ENCODE measurements around the gene RECQL5. TPM values are rescaled to one million over a fixed set of nuclear protein-coding genes. Genes with fewer than 3 reads are reported as not detected.
A peak's percentile ranks its signal among the peaks of the same experiment; 100 is the strongest.

RECQL5 gene
- total and polyA plus RNA-seq, 12 donors: 11.2 to 188 (median 32.9) TPM

DNA sequence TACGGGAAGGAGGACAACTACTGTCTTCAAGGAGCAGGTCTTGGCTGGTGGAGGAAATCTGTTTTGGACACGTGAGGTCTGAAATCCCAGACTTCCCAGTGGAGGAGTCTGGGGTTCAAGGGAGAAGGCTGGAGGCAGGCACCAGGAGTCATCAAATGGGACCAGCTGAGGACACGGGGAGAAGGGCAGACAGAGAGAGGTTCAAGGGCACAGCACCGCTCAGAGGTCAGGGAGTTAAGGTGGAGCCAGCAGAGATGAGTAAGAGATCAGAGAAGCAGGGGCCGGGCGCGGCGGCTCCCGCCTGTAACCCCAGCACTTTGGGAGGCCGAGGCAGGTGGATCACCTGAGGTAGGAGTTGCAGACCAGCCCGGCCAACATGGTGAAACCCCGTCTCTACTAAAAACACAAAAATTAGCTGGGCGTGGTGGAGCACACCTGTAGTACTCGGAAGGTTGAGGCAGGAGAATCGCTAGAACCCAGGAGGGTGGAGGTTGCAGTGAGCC, 44.1 kb downstream of the RECQL5 start:
- Histone ChIP-seq H3K9me3 (replicated peaks in 1 of 3) (no peaks in the 10 kb centered on the region), H3K36me3 (replicated peaks in 1 of 2) (peaks cover 0 to 15% of the 10 kb centered on the region in 2 donors), H3K27ac (no peak overlapping the region), H3K4me1 (replicated peaks in 1 of 2) (no peaks in the 10 kb centered on the region), H3K4me3 (no peak overlapping the region), H3K27me3 (no peaks in the 10 kb centered on the region)
- DNase-seq: peak in 1 of 7 donors; percentile 20
- TF ChIP-seq POLR2A (IDR thresholded peaks at IDR 0.05): no peak
- TF ChIP-seq, protein P1, sequence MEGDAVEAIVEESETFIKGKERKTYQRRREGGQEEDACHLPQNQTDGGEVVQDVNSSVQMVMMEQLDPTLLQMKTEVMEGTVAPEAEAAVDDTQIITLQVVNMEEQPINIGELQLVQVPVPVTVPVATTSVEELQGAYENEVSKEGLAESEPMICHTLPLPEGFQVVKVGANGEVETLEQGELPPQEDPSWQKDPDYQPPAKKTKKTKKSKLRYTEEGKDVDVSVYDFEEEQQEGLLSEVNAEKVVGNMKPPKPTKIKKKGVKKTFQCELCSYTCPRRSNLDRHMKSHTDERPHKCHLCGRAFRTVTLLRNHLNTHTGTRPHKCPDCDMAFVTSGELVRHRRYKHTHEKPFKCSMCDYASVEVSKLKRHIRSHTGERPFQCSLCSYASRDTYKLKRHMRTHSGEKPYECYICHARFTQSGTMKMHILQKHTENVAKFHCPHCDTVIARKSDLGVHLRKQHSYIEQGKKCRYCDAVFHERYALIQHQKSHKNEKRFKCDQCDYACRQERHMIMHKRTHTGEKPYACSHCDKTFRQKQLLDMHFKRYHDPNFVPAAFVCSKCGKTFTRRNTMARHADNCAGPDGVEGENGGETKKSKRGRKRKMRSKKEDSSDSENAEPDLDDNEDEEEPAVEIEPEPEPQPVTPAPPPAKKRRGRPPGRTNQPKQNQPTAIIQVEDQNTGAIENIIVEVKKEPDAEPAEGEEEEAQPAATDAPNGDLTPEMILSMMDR (IDR thresholded peaks at IDR 0.05): no peak
- WGBS, 4 donors: 52 to 68% (median 62%) methylated on average over 15 of the region's 15 CpGs
- intact Hi-C loops (cut with DNase I): no loop called here

DNA sequence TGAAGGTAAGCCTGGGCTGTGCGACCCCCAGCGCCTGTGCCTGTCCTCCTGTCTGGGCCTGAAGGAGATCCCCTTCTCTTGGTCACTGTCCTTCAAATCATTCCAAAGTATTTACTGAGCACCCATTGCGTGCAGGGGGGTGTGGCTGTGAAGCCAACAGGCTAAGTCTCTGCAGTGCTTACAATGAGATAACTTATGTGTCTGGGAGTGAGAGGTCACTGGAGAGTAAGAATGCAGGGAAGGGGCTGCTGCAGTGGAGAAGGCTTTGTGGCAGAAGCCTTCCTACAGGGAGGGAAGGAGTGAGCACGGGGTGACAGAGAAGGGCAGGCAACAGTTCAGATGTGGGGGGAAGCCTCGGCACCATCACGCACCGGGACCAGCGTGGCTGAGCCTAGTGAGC, 44.9 kb downstream of the RECQL5 start:
- Histone ChIP-seq H3K27ac (no peak overlapping the region), H3K9me3 (replicated peaks in 1 of 3) (no peaks in the 10 kb centered on the region), H3K27me3 (no peaks in the 10 kb centered on the region), H3K4me3 (no peak overlapping the region), H3K4me1 (replicated peaks in 1 of 2) (no peaks in the 10 kb centered on the region), H3K36me3 (replicated peaks in 1 of 2) (peaks cover 0 to 15% of the 10 kb centered on the region in 2 donors)
- intact Hi-C loops (cut with DNase I): no loop called here
- 62 to 76% (median 69%) methylated on average over 8 of the region's 8 CpGs for WGBS, 4 donors
- DNase-seq: no peak
- no peak for TF ChIP-seq POLR2A (IDR thresholded peaks at IDR 0.05)
- TF ChIP-seq, protein P1 (IDR thresholded peaks at IDR 0.05): no peak

DNA sequence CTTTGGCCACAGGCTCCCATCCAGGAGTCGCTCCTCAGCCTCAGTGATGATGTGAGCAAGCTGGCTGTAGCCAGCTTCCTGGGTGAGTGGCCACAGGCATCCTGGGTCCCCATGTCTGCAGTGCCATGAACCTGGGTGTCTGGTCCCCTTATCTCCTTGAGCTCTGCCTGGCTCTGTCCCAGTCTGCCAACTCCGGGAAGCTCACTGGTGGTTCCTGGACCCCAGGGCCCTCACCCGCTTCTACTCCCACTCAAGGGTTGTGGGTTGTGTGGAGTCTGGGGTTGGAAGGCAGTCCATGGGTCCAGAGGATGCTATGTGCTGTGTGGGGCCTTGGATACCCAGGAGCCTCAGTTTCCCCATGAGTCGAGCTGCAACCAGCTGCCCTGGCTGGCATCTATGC, 45.5 kb downstream of the RECQL5 start:
- H3K4me1 ChIP-seq (replicated peaks in 1 of 2): no peaks in the 10 kb centered on the region
- intact Hi-C loops (cut with DNase I): no loop called here
- WGBS, 4 donors: 78 to 100% (median 84%) methylated on average over 1 to 4 of the region's 4 CpGs
- H3K4me3 ChIP-seq: no peak overlapping the region
- H3K36me3 ChIP-seq (replicated peaks in 1 of 2): peaks cover 0 to 14% of the 10 kb centered on the region in 2 donors
- no peak overlapping the region for H3K27ac ChIP-seq
- no peak for DNase-seq
- TF ChIP-seq, protein P1 (IDR thresholded peaks at IDR 0.05): no peak
- TF ChIP-seq POLR2A (IDR thresholded peaks at IDR 0.05): no peak
- no peaks in the 10 kb centered on the region for H3K27me3 ChIP-seq
- no peaks in the 10 kb centered on the region for H3K9me3 ChIP-seq (replicated peaks in 1 of 3)

DNA sequence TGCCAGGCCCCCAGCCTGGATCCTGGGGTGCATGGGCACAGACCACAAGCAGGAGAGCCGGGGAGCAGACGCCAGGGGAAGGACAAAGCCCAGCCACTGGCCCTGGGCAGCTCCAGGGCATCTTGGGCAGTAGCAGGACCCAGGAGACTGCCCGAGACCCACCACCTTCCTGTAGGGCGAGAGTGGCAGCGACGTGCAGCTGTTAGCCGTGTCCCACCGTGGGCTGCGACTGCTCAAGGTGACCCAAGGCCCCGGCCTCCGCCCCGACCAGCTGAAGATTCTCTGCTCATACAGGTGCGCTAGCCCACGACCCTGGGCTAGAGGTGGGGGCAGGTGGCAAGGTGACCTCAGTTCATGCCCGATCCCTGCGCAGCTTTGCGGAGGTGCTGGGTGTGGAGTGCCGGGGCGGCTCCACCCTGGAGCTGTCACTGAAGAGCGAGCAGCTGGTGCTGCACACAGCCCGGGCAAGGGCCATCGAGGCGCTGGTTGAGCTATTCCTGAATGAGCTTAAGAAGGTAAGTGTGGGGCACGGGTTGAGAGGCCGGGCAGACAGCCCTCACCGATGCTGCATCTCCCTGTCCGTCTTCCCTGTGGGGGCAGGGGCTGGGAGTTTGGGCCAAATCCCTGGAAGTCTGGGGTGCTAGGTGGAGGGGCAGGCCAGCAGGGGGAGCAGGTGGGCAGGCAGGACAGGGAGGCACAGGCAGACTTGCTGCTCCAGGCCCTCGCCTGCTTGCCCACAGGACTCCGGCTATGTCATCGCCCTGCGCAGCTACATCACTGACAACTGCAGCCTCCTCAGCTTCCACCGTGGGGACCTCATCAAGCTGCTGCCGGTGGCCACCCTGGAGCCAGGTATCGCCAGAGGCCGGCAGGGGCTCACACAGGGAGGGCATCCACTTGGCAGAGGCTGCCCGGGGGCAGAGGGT, 47.2 kb downstream of the RECQL5 start:
- no peak overlapping the region for H3K27ac ChIP-seq
- H3K4me3 ChIP-seq: no peak overlapping the region
- TF ChIP-seq, protein P1 (IDR thresholded peaks at IDR 0.05): peak in 3 of 6 experiments; percentile 11 to 24 (median 13)
- TF ChIP-seq POLR2A (IDR thresholded peaks at IDR 0.05): no peak
- no peaks in the 10 kb centered on the region for H3K4me1 ChIP-seq (replicated peaks in 1 of 2)
- peak in 1 of 7 donors; percentile 33 for DNase-seq
- H3K36me3 ChIP-seq (replicated peaks in 1 of 2): peaks cover 0 to 17% of the 10 kb centered on the region in 2 donors
- 77 to 83% (median 80%) methylated on average over 8 to 36 of the region's 36 CpGs for WGBS, 4 donors
- H3K9me3 ChIP-seq (replicated peaks in 1 of 3): no peaks in the 10 kb centered on the region
- intact Hi-C loops (cut with DNase I): no loop called here
- no peaks in the 10 kb centered on the region for H3K27me3 ChIP-seq
